T-helper 17 cell (primary cell): ENCODE results near the gene ZFP91. TPM values are rescaled to one million over a fixed set of nuclear protein-coding genes. Genes with fewer than 3 reads are reported as not detected.
A peak's percentile ranks its signal among the peaks of the same experiment; 100 is the strongest.

ENCODE experiments used
- ATAC-seq: fragments of 150-1000 bp; cut with Tn5 transposase; 2 replicates; pipeline ENCODE4 v1.10.0; 2021; ENCODE audit warnings: mild to moderate bottlenecking, moderate library complexity
- DNase-seq, 3 donors: peaks; one replicate each; pipeline versions ENCODE4 v3.0.0 to v3.0.0-alpha.2; 2020 to 2021
- H3K9me3 ChIP-seq: one replicate; pipeline ENCODE4 v1.7.0; 2013; ENCODE audit warnings: low read length, mild to moderate bottlenecking; ENCODE audit not compliant: control insufficient read depth, poor library complexity, severe bottlenecking
- H3K27ac Mint-ChIP-seq: one replicate; pipeline ENCODE4 v1.8.0; 2022; ENCODE audit warnings: mild to moderate bottlenecking, moderate library complexity, mixed read lengths
- H3K27me3 Mint-ChIP-seq: one replicate; pipeline ENCODE4 v1.8.0; 2022; ENCODE audit warnings: mixed read lengths
- H3K36me3 Mint-ChIP-seq: one replicate; pipeline ENCODE4 v1.8.0; 2022; ENCODE audit warnings: low read depth, mixed read lengths
- H3K4me1 Mint-ChIP-seq: one replicate; pipeline ENCODE4 v1.8.0; 2022; ENCODE audit warnings: mild to moderate bottlenecking, mixed read lengths
- H3K4me3 Mint-ChIP-seq: one replicate; pipeline ENCODE4 v1.8.0; 2022; ENCODE audit warnings: mild to moderate bottlenecking, moderate library complexity, mixed read lengths
- total RNA-seq, 4 donors: library from RNA in 2 of 4; stranded (reverse) in 2 of 4; gene quantifications; one replicate each; pipeline ENCODE4 v1.2.3 and lab custom pipeline; 2022 to 2026

The ZFP91 gene
- total RNA-seq, 2 donors from 2014 or later = 36.1 to 43.2 TPM

DNA sequence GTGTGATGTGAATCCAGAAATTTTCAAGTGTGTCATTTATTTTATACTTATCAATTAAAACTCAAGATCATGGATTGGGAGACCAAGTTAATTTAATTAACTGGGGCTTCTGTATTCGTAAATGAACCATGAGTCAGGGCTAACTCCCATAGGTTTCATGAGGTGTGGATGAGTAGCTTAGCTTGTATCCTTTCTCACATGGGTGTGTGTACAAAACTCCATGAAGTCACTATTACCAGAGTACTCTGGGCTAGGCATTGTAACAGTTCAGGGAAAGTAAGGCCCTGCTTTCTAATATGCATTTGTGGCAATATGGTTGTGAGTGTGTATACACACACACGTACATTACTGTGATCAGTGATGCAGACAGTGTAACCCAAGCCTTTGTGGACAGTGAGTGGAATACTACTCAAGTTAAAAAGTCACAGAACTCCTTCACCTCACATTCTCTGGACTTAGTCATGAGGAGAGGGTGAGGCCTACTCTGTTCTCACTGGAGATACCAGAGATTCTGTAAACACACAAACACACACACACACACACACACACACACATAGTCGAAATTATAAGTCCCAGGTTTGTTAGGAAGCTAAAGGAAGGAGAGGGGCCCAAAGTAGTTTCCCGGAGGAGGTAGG lies 47.1 kb downstream of the ZFP91 start:
- DNase-seq (no peak), ATAC-seq (no peak)
- H3K36me3 Mint-ChIP-seq = peaks cover 6% of the 10 kb centered on the region
- no peak overlapping the region for H3K27ac Mint-ChIP-seq
- H3K9me3 ChIP-seq = no peaks in the 10 kb centered on the region
- peaks cover 4% of the 10 kb centered on the region for H3K4me1 Mint-ChIP-seq
- H3K27me3 Mint-ChIP-seq = no peaks in the 10 kb centered on the region
- H3K4me3 Mint-ChIP-seq = no peak overlapping the region

- peak overlapping the region; percentile 66 for H3K27ac Mint-ChIP-seq
- no peaks in the 10 kb centered on the region for H3K27me3 Mint-ChIP-seq
- no peaks in the 10 kb centered on the region for H3K9me3 ChIP-seq
- no peak for DNase-seq
- H3K36me3 Mint-ChIP-seq = peaks cover 12% of the 10 kb centered on the region
- no peak for ATAC-seq
- no peak overlapping the region for H3K4me3 Mint-ChIP-seq
- peaks cover 8% of the 10 kb centered on the region for H3K4me1 Mint-ChIP-seq
Observed at GRCh38 chr11:58626934-58627483, 48.1 kb downstream of the ZFP91 start.

GRCh38 chr11:58628446-58628845 lies 49.6 kb downstream of the ZFP91 start:
- Mint-ChIP-seq H3K4me1 (peaks cover 9% of the 10 kb centered on the region), H3K27ac (peak overlapping the region; percentile 66), H3K36me3 (peaks cover 7% of the 10 kb centered on the region), H3K27me3 (no peaks in the 10 kb centered on the region), H3K4me3 (no peak overlapping the region)
- no peaks in the 10 kb centered on the region for H3K9me3 ChIP-seq
- ATAC-seq = no peak
- DNase-seq = no peak

DNA sequence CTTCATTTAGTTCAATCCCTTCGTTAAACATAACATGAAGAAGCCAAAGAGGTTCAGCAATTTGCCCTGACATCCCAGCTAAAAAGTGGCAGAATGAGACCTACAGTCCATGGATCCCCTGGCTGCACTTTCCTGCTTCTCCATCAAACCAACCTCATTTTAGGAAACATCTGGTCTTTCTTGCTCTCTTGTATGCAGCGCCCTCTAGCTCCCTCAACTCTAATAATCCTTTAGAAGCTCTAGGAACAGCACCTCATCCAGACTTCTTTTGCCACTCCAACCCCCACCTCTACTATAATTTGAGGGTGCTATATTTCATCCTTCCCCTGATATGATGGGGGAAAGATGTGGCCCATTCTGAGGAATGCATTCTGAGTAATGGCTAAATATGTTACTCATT lies 51.0 kb downstream of the ZFP91 start:
- peaks cover 7% of the 10 kb centered on the region for H3K4me1 Mint-ChIP-seq
- no peak overlapping the region for H3K27ac Mint-ChIP-seq
- no peaks in the 10 kb centered on the region for H3K9me3 ChIP-seq
- DNase-seq = no peak
- no peaks in the 10 kb centered on the region for H3K27me3 Mint-ChIP-seq
- H3K36me3 Mint-ChIP-seq = peaks cover 5% of the 10 kb centered on the region
- H3K4me3 Mint-ChIP-seq = no peak overlapping the region
- peak; percentile 48 for ATAC-seq

- H3K9me3 ChIP-seq = no peaks in the 10 kb centered on the region
Observed at GRCh38 chr11:58631378-58631777, 52.5 kb downstream of the ZFP91 start.

DNA sequence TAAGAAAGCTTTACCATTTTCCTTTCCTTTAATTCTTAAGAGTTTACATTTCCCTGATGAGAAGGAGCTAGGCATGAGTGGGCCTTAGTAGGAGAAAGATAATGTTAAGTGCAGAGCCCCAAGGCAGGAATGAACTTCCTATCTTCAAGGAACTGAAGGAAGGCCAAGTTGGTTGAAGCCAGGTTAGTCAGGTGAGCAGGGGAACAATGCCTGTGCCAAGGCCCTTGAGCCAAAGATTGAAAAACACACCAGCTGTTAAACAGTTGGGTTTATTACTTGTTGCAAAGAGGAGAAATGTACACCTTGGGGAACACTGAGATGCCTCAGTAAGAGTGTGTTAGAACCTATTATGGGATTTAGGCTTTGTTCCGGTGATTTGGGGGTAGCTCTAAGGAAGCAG lies 53.6 kb downstream of the ZFP91 start:
- Mint-ChIP-seq H3K4me1 (peaks cover 8% of the 10 kb centered on the region), H3K4me3 (no peak overlapping the region), H3K27ac (no peak overlapping the region), H3K27me3 (no peaks in the 10 kb centered on the region), H3K36me3 (peaks cover 7% of the 10 kb centered on the region)
- DNase-seq (no peak), ATAC-seq (no peak)
- H3K9me3 ChIP-seq = no peaks in the 10 kb centered on the region

More at GRCh38 chr11:58631378-58631777, 52.5 kb downstream of the ZFP91 start:
- no peak for DNase-seq
- peaks cover 5% of the 10 kb centered on the region for H3K36me3 Mint-ChIP-seq
- peak overlapping the region; percentile 39 for H3K27ac Mint-ChIP-seq
- peaks cover 7% of the 10 kb centered on the region for H3K4me1 Mint-ChIP-seq
- no peak overlapping the region for H3K4me3 Mint-ChIP-seq
- ATAC-seq = no peak
- no peaks in the 10 kb centered on the region for H3K27me3 Mint-ChIP-seq

- peaks cover 28% of the 10 kb centered on the region for H3K4me1 Mint-ChIP-seq
- no peaks in the 10 kb centered on the region for H3K9me3 ChIP-seq
- H3K27me3 Mint-ChIP-seq = no peaks in the 10 kb centered on the region
- H3K36me3 Mint-ChIP-seq = peaks cover 4% of the 10 kb centered on the region
- DNase-seq (no peak), ATAC-seq (no peak)
- H3K27ac Mint-ChIP-seq = no peak overlapping the region
- H3K4me3 Mint-ChIP-seq = no peak overlapping the region
Observed at GRCh38 chr11:58636587-58636986, 57.7 kb downstream of the ZFP91 start.

- DNase-seq (no peak), ATAC-seq (no peak)
- H3K4me3 Mint-ChIP-seq = no peak overlapping the region
- peaks cover 2% of the 10 kb centered on the region for H3K36me3 Mint-ChIP-seq
- no peaks in the 10 kb centered on the region for H3K27me3 Mint-ChIP-seq
- peaks cover 24% of the 10 kb centered on the region for H3K4me1 Mint-ChIP-seq
- H3K27ac Mint-ChIP-seq = no peak overlapping the region
- no peaks in the 10 kb centered on the region for H3K9me3 ChIP-seq
Observed at GRCh38 chr11:58637371-58637770, 58.5 kb downstream of the ZFP91 start.

- ATAC-seq (no peak), DNase-seq (no peak)
- Mint-ChIP-seq H3K4me3 (no peak overlapping the region), H3K4me1 (peaks cover 25% of the 10 kb centered on the region), H3K27ac (no peak overlapping the region), H3K36me3 (peaks cover 2% of the 10 kb centered on the region), H3K27me3 (no peaks in the 10 kb centered on the region)
- no peaks in the 10 kb centered on the region for H3K9me3 ChIP-seq
Observed at GRCh38 chr11:58639103-58639502, 60.2 kb downstream of the ZFP91 start.

DNA sequence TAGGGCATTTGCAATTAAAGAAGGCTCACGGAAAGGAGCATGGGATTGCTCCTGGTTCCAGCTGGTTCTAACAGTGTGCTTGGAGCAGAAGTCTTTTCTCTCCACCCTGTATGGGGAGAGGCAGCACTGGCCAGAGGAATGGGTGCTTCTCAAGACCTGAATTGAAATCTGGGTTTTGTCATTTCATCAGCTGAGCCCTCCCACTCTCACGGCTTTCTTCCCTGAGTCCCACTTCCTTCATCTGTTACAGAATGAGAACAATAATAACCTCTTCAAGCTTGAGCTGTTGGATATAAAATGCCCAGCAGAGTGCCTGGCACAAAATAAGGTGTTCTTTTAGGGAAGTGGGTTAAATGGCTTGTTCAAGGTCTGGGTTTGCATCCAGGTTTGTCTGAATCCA lies 60.8 kb downstream of the ZFP91 start:
- Mint-ChIP-seq H3K36me3 (peaks cover 2% of the 10 kb centered on the region), H3K4me1 (peaks cover 25% of the 10 kb centered on the region), H3K27me3 (no peaks in the 10 kb centered on the region), H3K4me3 (no peak overlapping the region), H3K27ac (peak overlapping the region; percentile 19)
- DNase-seq = no peak
- H3K9me3 ChIP-seq = no peaks in the 10 kb centered on the region
- no peak for ATAC-seq

DNA sequence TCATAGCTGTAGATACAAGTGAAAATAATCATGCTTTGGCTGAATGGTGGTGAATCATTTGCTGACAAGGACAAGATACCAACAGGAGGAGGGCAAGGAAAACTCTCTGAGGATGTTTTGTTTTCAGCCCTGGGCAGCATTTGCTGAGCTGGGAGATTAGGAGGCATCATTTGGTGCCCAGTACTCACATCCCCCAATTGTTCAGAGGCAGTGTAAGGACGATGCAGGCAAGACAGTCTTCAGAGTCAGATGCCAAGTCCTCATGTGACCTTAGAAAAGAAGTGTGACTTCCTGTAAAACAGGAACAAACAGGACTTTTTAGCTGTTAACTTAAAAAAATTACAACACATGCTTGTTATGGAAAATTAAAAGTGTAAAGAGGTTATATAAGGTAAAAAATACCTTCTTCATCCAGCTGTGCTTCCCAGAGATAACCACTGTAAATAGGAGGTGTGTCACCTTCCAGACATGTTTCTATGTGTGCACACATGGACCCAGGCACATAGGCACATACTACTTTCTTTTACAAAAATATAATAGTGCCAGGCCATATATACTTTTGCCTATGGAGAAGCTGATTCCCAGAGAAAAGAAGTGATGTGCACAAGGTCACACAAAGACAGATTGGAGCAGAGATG lies 61.6 kb downstream of the ZFP91 start:
- peaks cover 25% of the 10 kb centered on the region for H3K4me1 Mint-ChIP-seq
- ATAC-seq (no peak), DNase-seq (no peak)
- no peaks in the 10 kb centered on the region for H3K9me3 ChIP-seq
- H3K36me3 Mint-ChIP-seq = peaks cover 2% of the 10 kb centered on the region
- H3K27me3 Mint-ChIP-seq = no peaks in the 10 kb centered on the region
- H3K4me3 Mint-ChIP-seq = peak overlapping the region; percentile 2
- H3K27ac Mint-ChIP-seq = peak overlapping the region; percentile 19

GRCh38 chr11:58641341-58641740 lies 62.5 kb downstream of the ZFP91 start:
- Mint-ChIP-seq H3K27me3 (no peaks in the 10 kb centered on the region), H3K4me1 (peaks cover 25% of the 10 kb centered on the region), H3K36me3 (peaks cover 3% of the 10 kb centered on the region), H3K4me3 (no peak overlapping the region), H3K27ac (peak overlapping the region; percentile 37)
- H3K9me3 ChIP-seq = no peaks in the 10 kb centered on the region
- ATAC-seq (no peak), DNase-seq (no peak)

DNA sequence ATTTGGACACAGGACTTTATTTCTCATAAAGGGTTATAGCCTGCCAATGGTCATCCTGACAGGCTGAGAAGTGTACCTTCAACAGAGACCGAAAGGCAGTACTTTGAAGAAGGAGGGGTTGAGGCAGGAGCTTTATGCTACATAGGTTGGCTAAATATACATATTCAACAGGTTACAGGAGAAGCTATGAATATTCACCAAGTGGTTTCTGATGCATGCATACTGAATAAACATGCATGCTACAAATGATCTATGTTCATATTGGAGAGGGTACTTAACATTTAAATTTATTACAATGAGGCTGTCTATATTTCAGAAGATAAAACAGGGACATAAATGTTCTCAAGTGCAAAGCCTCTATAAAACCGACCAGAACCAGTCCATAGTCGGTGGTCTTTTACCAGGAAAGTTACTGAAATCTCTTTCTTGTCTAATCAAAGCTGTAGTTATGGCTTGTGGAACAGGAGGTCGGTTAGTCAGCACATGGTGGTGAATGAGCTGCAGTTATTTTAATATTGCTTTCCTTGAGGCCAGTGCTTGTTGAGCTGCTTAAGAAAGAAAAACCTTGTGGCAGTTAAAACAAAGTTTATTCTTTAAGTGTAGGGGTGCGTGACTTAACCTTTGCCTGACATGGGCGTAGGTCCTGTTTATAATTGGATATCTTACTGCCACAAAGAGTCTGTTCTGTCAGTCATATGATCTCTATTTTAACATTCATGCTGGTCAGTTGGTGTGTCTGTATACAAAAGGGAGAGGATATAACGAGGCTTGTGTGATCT lies 63.1 kb downstream of the ZFP91 start:
- Mint-ChIP-seq H3K36me3 (peaks cover 5% of the 10 kb centered on the region), H3K27me3 (no peaks in the 10 kb centered on the region), H3K4me3 (no peak overlapping the region), H3K4me1 (peaks cover 25% of the 10 kb centered on the region), H3K27ac (peak overlapping the region; percentile 37)
- ATAC-seq = no peak
- no peak for DNase-seq
- H3K9me3 ChIP-seq = no peaks in the 10 kb centered on the region
